CD14-positive monocyte (primary cell): ENCODE measurements around the gene NIN. TPM values are rescaled to one million over a fixed set of nuclear protein-coding genes. Genes with fewer than 3 reads are reported as not detected.
"Not testable (repeated sequence)": the region's sequence is repeated elsewhere in the genome, so short reads cannot be mapped to it uniquely, and the experiment has no call there.

Experiments
- DNase-seq, 3 donors: peaks; one replicate each; pipeline ENCODE4 v3.0.0-alpha.2; 2011 to 2022
- H2AFZ ChIP-seq: 2 replicates; pipeline ENCODE4 v1.6.0; 2012; ENCODE audit warnings: mild to moderate bottlenecking, low read depth, low read length, inconsistent platforms; ENCODE audit not compliant: insufficient read depth, poor library complexity, severe bottlenecking
- H3K27ac ChIP-seq, 2 donors: 1 replicate in 1 of 2; 2 replicates in 1 of 2; pipeline ENCODE4 v1.5.1; 2012 to 2013; ENCODE audit warnings: low read length in 2 of 2, control low read depth in 1 of 2, inconsistent platforms in 1 of 2, low read depth in 1 of 2, mild to moderate bottlenecking in 1 of 2
- H3K27me3 ChIP-seq, 2 donors: one replicate each; pipeline versions ENCODE4 v1.6.0 to v1.6.1; 2011 to 2013; ENCODE audit warnings: low read length in 2 of 2; ENCODE audit not compliant: control insufficient read depth in 2 of 2, insufficient read depth in 2 of 2
- H3K36me3 ChIP-seq, 2 donors: replicated peaks in 1 of 2; 1 replicate in 1 of 2; 2 replicates in 1 of 2; pipeline versions ENCODE4 v1.5.1 to v1.6.1; 2012 to 2013; ENCODE audit warnings: low read length in 2 of 2, control low read depth in 1 of 2, inconsistent platforms in 1 of 2, mild to moderate bottlenecking in 1 of 2; ENCODE audit not compliant: insufficient read depth in 2 of 2, control insufficient read depth in 1 of 2
- H3K4me1 ChIP-seq, 2 donors: 1 replicate in 1 of 2; 2 replicates in 1 of 2; pipeline versions ENCODE4 v1.5.1 to v1.6.1; 2012 to 2013; ENCODE audit warnings: low read length in 2 of 2, control low read depth in 1 of 2, inconsistent platforms in 1 of 2, mild to moderate bottlenecking in 1 of 2, moderate library complexity in 1 of 2; ENCODE audit not compliant: insufficient read depth in 2 of 2, control insufficient read depth in 1 of 2
- H3K4me2 ChIP-seq: replicated peaks from 2 replicates; pipeline ENCODE3; 2012; ENCODE audit warnings: low read length, moderate library complexity, mild to moderate bottlenecking; ENCODE audit not compliant: poor library complexity, severe bottlenecking; ENCODE audit errors: extremely low read depth
- H3K4me3 ChIP-seq, 3 experiments: fragments of 200-600 bp in 1 of 3; sonication (generic) in 1 of 3; replicated peaks in 1 of 3; 1 replicate in 2 of 3; 2 replicates in 1 of 3; pipeline ENCODE4 v1.5.1; 2011 to 2013; ENCODE audit warnings: low read length in 3 of 3, mild to moderate bottlenecking in 3 of 3, control low read depth in 2 of 3, low read depth in 2 of 3, inconsistent platforms in 1 of 3, moderate library complexity in 1 of 3
- H3K79me2 ChIP-seq: 2 replicates; pipeline ENCODE4 v1.6.0; 2012; ENCODE audit warnings: mild to moderate bottlenecking, control low read depth, inconsistent platforms, low read length, moderate library complexity; ENCODE audit not compliant: insufficient read depth
- H3K9ac ChIP-seq: 2 replicates; pipeline ENCODE4 v1.6.0; 2017; ENCODE audit warnings: low read length, mild to moderate bottlenecking; ENCODE audit not compliant: insufficient read depth, poor library complexity, severe bottlenecking
- H3K9me3 ChIP-seq, 2 donors: replicated peaks in 1 of 2; 1 replicate in 1 of 2; 2 replicates in 1 of 2; pipeline versions ENCODE4 v1.5.1 to v1.6.1; 2012 to 2013; ENCODE audit warnings: low read length in 2 of 2, control low read depth in 1 of 2; ENCODE audit not compliant: control insufficient read depth in 1 of 2, insufficient read depth in 1 of 2
- H4K20me1 ChIP-seq: 2 replicates; pipeline ENCODE4 v1.6.0; 2012; ENCODE audit warnings: mild to moderate bottlenecking, low read length, control low read depth, moderate library complexity; ENCODE audit not compliant: insufficient read depth
- H3K27ac Mint-ChIP-seq, 7 donors: one replicate each; pipeline ENCODE4 v1.8.0; 2020; ENCODE audit warnings: mild to moderate bottlenecking in 7 of 7, mixed read lengths in 7 of 7, moderate library complexity in 6 of 7, inconsistent platforms in 2 of 7
- H3K27me3 Mint-ChIP-seq, 3 donors: one replicate each; pipeline ENCODE4 v1.8.0; 2021 to 2022; ENCODE audit warnings: low read depth in 3 of 3, mild to moderate bottlenecking in 3 of 3, mixed read lengths in 3 of 3, moderate library complexity in 3 of 3, inconsistent platforms in 1 of 3
- H3K36me3 Mint-ChIP-seq, 2 donors: one replicate each; pipeline ENCODE4 v1.8.0; 2020; ENCODE audit warnings: mixed read lengths in 2 of 2, inconsistent platforms in 1 of 2, mild to moderate bottlenecking in 1 of 2
- H3K4me1 Mint-ChIP-seq: one replicate; pipeline ENCODE4 v1.8.0; 2020; ENCODE audit warnings: mild to moderate bottlenecking, mixed read lengths
- H3K4me3 Mint-ChIP-seq, 2 donors: one replicate each; pipeline ENCODE4 v1.8.0; 2020; ENCODE audit warnings: mild to moderate bottlenecking in 2 of 2, mixed read lengths in 2 of 2, moderate library complexity in 1 of 2
- H3K9me3 Mint-ChIP-seq, 7 donors: one replicate each; pipeline ENCODE4 v1.8.0; 2020 to 2022; ENCODE audit warnings: mixed read lengths in 7 of 7, mild to moderate bottlenecking in 6 of 7, moderate library complexity in 6 of 7, inconsistent platforms in 2 of 7
- CTCF ChIP-seq: fragments of 200-600 bp; IDR thresholded peaks from one replicate; pipeline ENCODE4 v1.8.0; 2022; ENCODE audit warnings: antibody characterized with exemption, mild to moderate bottlenecking
- WGBS: methylation state at CpG from one replicate; pipeline ENCODE4 v1.1.5; 2013; ENCODE audit warnings: missing lambda C conversion rate; ENCODE audit not compliant: insufficient coverage; 5-methylcytosine and 5-hydroxymethylcytosine counted together
- intact Hi-C, 2 donors: fragments of 100-400 bp; cut with micrococcal nuclease; formaldehyde crosslinking; loops; one replicate each; pipeline versions ENCODE4 v1.15.0 to v1.15.1; 2023
- polyA plus RNA-seq, 3 donors: library from polyadenylated mRNA; depleted of rRNA in 1 of 3; unstranded in 2 of 3; stranded (reverse) in 1 of 3; fragments of 300-500 nt in 2 of 3; fragments of >200 nt in 1 of 3; fragmentation: Illumina TruSeq in 2 of 3; gene quantifications; 1 replicate in 2 of 3; 2 replicates in 1 of 3; pipeline ENCODE4 v1.2.3, GENCODE V29; 2012 to 2021

The NIN gene
- polyA plus RNA-seq, 3 donors, result 15.3 to 29.1 (median 26.5) TPM

GRCh38 chr14:50820786-50821509 lies 10.0 kb downstream of the NIN start:
- H3K4me3 Mint-ChIP-seq, result peak overlapping the region in 1 of 2 donors; percentile 13
- Histone ChIP-seq H3K9me3 (no peaks in the 10 kb centered on the region), H3K4me2 (peak overlapping the region; percentile 78), H3K36me3 (peaks cover 2 to 15% of the 10 kb centered on the region in 2 donors), H3K27me3 (no peaks in the 10 kb centered on the region), H3K27ac (peak overlapping the region; percentile 73 to 94), H3K4me1 (peaks cover 68 to 84% of the 10 kb centered on the region in 2 donors), H2AFZ (no peak overlapping the region), H4K20me1 (peaks cover 28% of the 10 kb centered on the region), H3K9ac (peak overlapping the region; percentile 39), H3K4me3 (peak overlapping the region in 1 of 3 experiments; percentile 68), H3K79me2 (peaks cover 97% of the 10 kb centered on the region)
- H3K4me1 Mint-ChIP-seq, result peaks cover 75% of the 10 kb centered on the region
- H3K36me3 Mint-ChIP-seq, result peaks cover 22 to 26% of the 10 kb centered on the region in 2 donors
- no peak for TF ChIP-seq CTCF
- H3K27ac Mint-ChIP-seq, result peak overlapping the region; percentile 93 to 99 (median 96)
- 100% methylated on average over 1 of the region's 3 CpGs for WGBS
- intact Hi-C loops, result loop anchor here in 1 of 2 donors (10.0 kb wide), 1 partner anchor 104 kb away; no protein-coding TSS in a partner anchor
- DNase-seq, result peak in 2 of 3 donors; percentile 59 to 66
- H3K27me3 Mint-ChIP-seq, result no peaks in the 10 kb centered on the region
- H3K9me3 Mint-ChIP-seq, result no peaks in the 10 kb centered on the region

- Mint-ChIP-seq H3K36me3 (peaks cover 32 to 33% of the 10 kb centered on the region in 2 donors), H3K4me1 (peaks cover 73% of the 10 kb centered on the region), H3K27ac (peak overlapping the region in 4 of 7 donors; percentile 68 to 93 (median 80))
- H3K27me3 ChIP-seq, H3K9ac ChIP-seq, H3K27me3 Mint-ChIP-seq, H2AFZ ChIP-seq, DNase-seq, H3K4me3 ChIP-seq, H3K4me3 Mint-ChIP-seq, H3K9me3 Mint-ChIP-seq, H3K4me2 ChIP-seq, H3K9me3 ChIP-seq: not testable (repeated sequence)
- Histone ChIP-seq H3K4me1 (peaks cover 63 to 80% of the 10 kb centered on the region in 2 donors), H3K27ac (peak overlapping the region in 1 of 2 donors; percentile 94), H3K36me3 (peaks cover 2 to 15% of the 10 kb centered on the region in 2 donors), H4K20me1 (peaks cover 13% of the 10 kb centered on the region), H3K79me2 (peaks cover 97% of the 10 kb centered on the region)
- intact Hi-C loops, result loop anchor here in 1 of 2 donors (10.0 kb wide), 1 partner anchor 105 kb away; no protein-coding TSS in a partner anchor
- WGBS, result 100% methylated on average over 1 of the region's 6 CpGs
These were observed 11.7 kb downstream of the NIN start for GRCh38 chr14:50819303-50819702.
